ENCODE measurements around the gene ROR2.

Gene ROR2

DNA sequence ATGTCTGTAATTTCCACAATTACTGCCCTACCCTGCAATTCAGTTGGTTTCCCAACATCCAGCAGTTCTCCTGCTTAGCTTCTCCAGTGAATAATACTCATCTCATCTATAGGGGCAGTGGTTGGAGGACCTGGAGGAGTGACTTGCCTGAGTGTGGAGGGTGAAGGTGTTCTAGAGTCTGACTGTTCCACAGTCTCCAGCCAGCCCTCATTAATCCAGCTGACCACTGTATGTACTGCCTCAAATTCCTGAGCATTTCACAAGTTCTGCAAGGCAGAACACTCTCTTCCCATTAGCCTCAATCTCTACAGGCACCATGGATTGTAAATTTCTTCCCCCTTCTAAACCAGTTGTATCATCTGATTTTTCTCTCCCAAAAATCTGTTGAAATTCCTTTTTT, 379.0 kb downstream of the ROR2 start:
- ChIA-PET CTCF (no interaction called here), POLR2A (no interaction called here)
- DNase-seq (ENCODE audit: extremely low spot score), result no peak
- TF ChIP-seq ARNT (IDR thresholded peaks at IDR 0.05), result no peak
- TF ChIP-seq, protein P1, sequence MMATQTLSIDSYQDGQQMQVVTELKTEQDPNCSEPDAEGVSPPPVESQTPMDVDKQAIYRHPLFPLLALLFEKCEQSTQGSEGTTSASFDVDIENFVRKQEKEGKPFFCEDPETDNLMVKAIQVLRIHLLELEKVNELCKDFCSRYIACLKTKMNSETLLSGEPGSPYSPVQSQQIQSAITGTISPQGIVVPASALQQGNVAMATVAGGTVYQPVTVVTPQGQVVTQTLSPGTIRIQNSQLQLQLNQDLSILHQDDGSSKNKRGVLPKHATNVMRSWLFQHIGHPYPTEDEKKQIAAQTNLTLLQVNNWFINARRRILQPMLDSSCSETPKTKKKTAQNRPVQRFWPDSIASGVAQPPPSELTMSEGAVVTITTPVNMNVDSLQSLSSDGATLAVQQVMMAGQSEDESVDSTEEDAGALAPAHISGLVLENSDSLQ (IDR thresholded peaks at IDR 0.05), result no peak
- TF ChIP-seq TARDBP (IDR thresholded peaks at IDR 0.05), result no peak
- TF ChIP-seq CTBP1 (IDR thresholded peaks at IDR 0.05; ENCODE audit: borderline replicate concordance), result no peak

DNA sequence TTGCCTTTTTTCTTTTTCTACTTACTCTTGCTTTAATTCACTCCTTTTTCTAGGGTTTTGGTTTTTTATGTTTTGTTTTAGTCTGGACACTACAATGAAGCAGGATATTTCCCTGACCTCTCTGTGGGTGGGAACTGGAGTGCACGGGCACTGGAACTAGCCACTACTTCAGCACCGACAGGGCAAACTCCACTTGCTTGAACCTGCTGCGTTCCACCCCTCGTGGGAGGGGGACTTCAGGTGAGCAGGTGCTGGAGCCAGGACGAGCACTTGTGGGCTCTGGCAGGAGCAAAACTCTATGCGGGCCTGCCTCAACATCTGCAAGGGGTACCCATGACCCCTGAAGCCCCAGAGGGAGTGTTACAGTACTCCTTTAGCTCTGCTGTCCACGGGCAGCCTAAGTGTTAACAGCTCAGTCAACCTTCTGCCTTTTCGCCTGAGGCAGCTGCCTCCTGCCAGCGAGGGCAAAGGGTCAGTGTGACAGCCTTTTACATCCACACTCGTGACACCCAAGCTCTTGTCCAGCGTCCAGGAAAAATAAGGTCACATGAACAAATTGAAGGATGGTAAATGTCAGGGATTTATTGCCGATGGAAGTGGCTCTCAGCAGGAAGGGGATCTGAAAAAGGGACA, 382.3 kb downstream of the ROR2 start:
- no peak for DNase-seq (ENCODE audit: extremely low spot score)
- ChIA-PET POLR2A (no interaction called here), CTCF (no interaction called here)
- TF ChIP-seq ARNT (IDR thresholded peaks at IDR 0.05) (no peak), ZNF384 (IDR thresholded peaks at IDR 0.05) (no peak), HDGF (IDR thresholded peaks at IDR 0.05; ENCODE audit: borderline replicate concordance) (no peak), FOXA1 (IDR thresholded peaks at IDR 0.05) (no peak), ELF4 (IDR thresholded peaks at IDR 0.05) (no peak), BHLHE40 (IDR thresholded peaks at IDR 0.05; ENCODE audit: borderline replicate concordance) (no peak), FOXM1 (IDR thresholded peaks at IDR 0.05; ENCODE audit: borderline replicate concordance) (no peak), L3MBTL2 (conservative IDR thresholded peaks at IDR 0.05) (no peak), TARDBP (IDR thresholded peaks at IDR 0.05) (no peak)
- TF ChIP-seq, protein P1 (IDR thresholded peaks at IDR 0.05), result no peak

DNA sequence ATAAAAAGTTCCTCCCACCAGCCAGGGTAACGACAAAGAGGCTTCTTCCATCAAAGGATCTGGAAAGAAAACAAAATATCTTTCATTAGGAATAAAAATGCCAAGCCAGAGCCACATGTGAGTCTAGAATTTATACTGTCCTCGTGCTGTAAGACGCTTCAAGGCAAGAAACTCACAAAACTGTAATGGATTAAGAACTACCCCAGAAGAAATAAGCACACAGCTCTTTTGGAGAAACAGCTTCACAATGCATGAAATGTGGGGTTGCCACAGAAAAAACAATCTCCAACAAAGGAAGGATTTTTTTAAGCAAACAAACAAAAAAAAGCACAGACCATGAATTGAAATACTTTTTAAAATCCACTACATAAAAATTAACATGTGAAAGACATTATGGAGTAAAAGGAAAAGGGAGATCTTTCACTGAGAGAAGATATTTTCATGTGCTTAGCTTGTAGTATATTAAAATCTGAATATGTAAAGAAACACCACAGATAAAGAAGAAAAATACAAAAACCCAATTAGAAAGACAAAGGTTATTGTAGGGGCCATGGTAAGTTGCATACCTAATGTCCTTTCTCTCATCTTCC, 385.9 kb downstream of the ROR2 start:
- no peak for TF ChIP-seq SP1 (IDR thresholded peaks at IDR 0.05)
- TF ChIP-seq FOXA1 (IDR thresholded peaks at IDR 0.05), result no peak
- TF ChIP-seq ZNF384 (IDR thresholded peaks at IDR 0.05), result no peak
- TF ChIP-seq FOXM1 (IDR thresholded peaks at IDR 0.05; ENCODE audit: borderline replicate concordance), result no peak
- TF ChIP-seq NFRKB (IDR thresholded peaks at IDR 0.05), result no peak
- DNase-seq (ENCODE audit: extremely low spot score), result no peak
- ChIA-PET CTCF (no interaction called here), POLR2A (no interaction called here)

DNA sequence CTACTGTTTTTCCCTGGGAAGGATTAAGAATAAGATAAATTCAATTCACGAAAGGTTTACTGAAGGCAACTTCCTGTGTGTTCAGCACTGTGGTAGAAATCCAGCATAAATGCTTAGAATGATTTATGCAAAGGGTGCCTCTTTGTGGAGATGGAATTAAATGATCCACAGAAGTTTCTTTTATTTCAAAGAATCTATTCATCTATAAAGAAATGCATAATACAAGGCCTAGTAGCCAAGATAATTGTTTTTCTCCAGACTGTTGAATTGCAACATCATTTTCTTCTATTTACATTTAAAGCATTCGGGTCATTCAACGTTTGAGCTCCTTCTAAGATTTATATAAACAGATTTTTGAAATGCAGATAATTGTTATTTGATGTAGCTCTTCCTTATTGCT, 387.6 kb downstream of the ROR2 start:
- TF ChIP-seq L3MBTL2 (conservative IDR thresholded peaks at IDR 0.05) (no peak), ARNT (IDR thresholded peaks at IDR 0.05) (no peak), FOXK2 (IDR thresholded peaks at IDR 0.05) (no peak), SUZ12 (IDR thresholded peaks at IDR 0.05) (no peak), HDGF (IDR thresholded peaks at IDR 0.05; ENCODE audit: borderline replicate concordance) (no peak), LEF1 (IDR thresholded peaks at IDR 0.05; ENCODE audit: borderline replicate concordance) (no peak), TARDBP (IDR thresholded peaks at IDR 0.05) (no peak), SP1 (IDR thresholded peaks at IDR 0.05) (no peak), ZNF384 (IDR thresholded peaks at IDR 0.05) (no peak), ELF4 (IDR thresholded peaks at IDR 0.05) (no peak), FOXM1 (IDR thresholded peaks at IDR 0.05; ENCODE audit: borderline replicate concordance) (no peak), CTBP1 (IDR thresholded peaks at IDR 0.05; ENCODE audit: borderline replicate concordance) (no peak), FOXA1 (IDR thresholded peaks at IDR 0.05) (no peak), BHLHE40 (IDR thresholded peaks at IDR 0.05; ENCODE audit: borderline replicate concordance) (no peak), NFRKB (IDR thresholded peaks at IDR 0.05) (no peak)
- TF ChIP-seq, protein P1 (IDR thresholded peaks at IDR 0.05), result no peak
- ChIA-PET CTCF (interaction anchor here (1.1 kb wide), 1 partner anchor 16 kb away, joined by 3 read pairs; no protein-coding TSS in a partner anchor), POLR2A (no interaction called here)
- DNase-seq (ENCODE audit: extremely low spot score), result no peak

DNA sequence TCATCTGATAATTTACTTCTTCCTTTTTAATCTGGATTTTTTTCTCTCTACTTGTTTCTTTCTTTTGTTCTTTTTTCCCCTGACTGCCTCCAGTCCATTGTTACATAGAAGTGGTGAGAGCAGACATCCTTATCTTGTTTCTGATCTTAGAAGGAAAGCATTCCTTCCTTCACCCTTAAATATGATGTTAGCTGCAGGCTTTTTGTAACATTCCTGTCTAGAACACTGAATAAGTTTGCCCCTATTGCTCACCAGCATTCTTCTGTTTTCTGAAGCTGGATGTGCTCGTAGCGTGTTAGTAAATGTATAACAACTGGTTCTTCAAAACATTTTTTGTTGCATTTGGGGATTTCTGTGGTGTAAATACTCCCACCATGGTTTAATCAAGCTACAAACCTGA, 389.7 kb downstream of the ROR2 start:
- no peak for DNase-seq (ENCODE audit: extremely low spot score)
- no peak for TF ChIP-seq NFRKB (IDR thresholded peaks at IDR 0.05)
- TF ChIP-seq FOXM1 (IDR thresholded peaks at IDR 0.05; ENCODE audit: borderline replicate concordance), result no peak
- TF ChIP-seq ZNF384 (IDR thresholded peaks at IDR 0.05), result no peak
- no peak for TF ChIP-seq TARDBP (IDR thresholded peaks at IDR 0.05)
- TF ChIP-seq FOXA1 (IDR thresholded peaks at IDR 0.05), result no peak
- no peak for TF ChIP-seq BHLHE40 (IDR thresholded peaks at IDR 0.05; ENCODE audit: borderline replicate concordance)
- no peak for TF ChIP-seq CTBP1 (IDR thresholded peaks at IDR 0.05; ENCODE audit: borderline replicate concordance)
- TF ChIP-seq L3MBTL2 (conservative IDR thresholded peaks at IDR 0.05), result no peak
- TF ChIP-seq ELF4 (IDR thresholded peaks at IDR 0.05), result no peak
- no peak for TF ChIP-seq HDGF (IDR thresholded peaks at IDR 0.05; ENCODE audit: borderline replicate concordance)
- TF ChIP-seq SUZ12 (IDR thresholded peaks at IDR 0.05), result no peak
- no peak for TF ChIP-seq LEF1 (IDR thresholded peaks at IDR 0.05; ENCODE audit: borderline replicate concordance)
- no peak for TF ChIP-seq SP1 (IDR thresholded peaks at IDR 0.05)
- TF ChIP-seq, protein P1 (IDR thresholded peaks at IDR 0.05), result no peak
- no peak for TF ChIP-seq ARNT (IDR thresholded peaks at IDR 0.05)
- no peak for TF ChIP-seq FOXK2 (IDR thresholded peaks at IDR 0.05)
- CTCF ChIA-PET, result no interaction called here
- POLR2A ChIA-PET, result no interaction called here

DNA sequence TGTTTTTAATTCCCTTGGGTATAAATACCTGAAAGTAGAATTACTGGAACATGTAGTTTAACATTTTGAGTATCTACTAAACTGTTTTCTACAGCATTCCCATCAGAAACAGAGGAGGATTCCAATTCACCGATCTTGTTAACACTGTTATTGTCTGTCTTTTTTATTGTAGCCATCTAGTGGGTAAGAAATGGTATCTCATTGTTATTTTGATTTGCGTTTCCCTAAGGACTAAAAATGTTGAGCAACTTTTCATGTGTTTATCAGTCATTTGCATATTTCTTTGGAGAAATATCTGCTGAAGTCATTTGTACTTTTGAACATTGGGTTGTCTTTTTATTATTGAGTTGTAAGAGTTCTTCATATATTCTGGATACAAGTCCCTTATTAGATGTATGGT, 391.1 kb downstream of the ROR2 start:
- POLR2A ChIA-PET, result no interaction called here
- TF ChIP-seq LEF1 (IDR thresholded peaks at IDR 0.05; ENCODE audit: borderline replicate concordance) (no peak), NFRKB (IDR thresholded peaks at IDR 0.05) (no peak)
- no peak for DNase-seq (ENCODE audit: extremely low spot score)
- CTCF ChIA-PET, result no interaction called here

All from HEK293T (cell line).